WTC11 (cell line): ENCODE results near the gene PDZRN4. TPM values are rescaled to one million over a fixed set of nuclear protein-coding genes. Genes with fewer than 3 reads are reported as not detected.

ENCODE experiments used
- ATAC-seq: fragments of 200-7000 bp; cut with Tn5 transposase; 2 replicates; pipeline ENCODE4 v1.10.0; 2021; ENCODE audit warnings: mild to moderate bottlenecking, moderate library complexity
- CTCF ChIA-PET: fragments of 300-600 bp; sonication (Branson Sonifier 250); formaldehyde crosslinking; loops from one replicate; lab custom pipeline; 2021; ENCODE audit warnings: antibody characterized with exemption; lab: Charles Lee
- POLR2A ChIA-PET: fragments of 350-600 bp; sonication (Branson Sonifier 250); formaldehyde crosslinking; loops from one replicate; lab custom pipeline; 2021; ENCODE audit warnings: antibody characterized with exemption; lab: Charles Lee
- DNase-seq: peaks from one replicate; pipeline ENCODE4 v3.0.0; 2021; ENCODE audit warnings: low spot score
- H3K27ac Mint-ChIP-seq: 2 replicates; pipeline ENCODE4 v1.8.0; 2021; ENCODE audit warnings: mixed read lengths
- H3K27me3 Mint-ChIP-seq: 2 replicates; pipeline ENCODE4 v1.8.0; 2021; ENCODE audit warnings: low read depth, mild to moderate bottlenecking, moderate library complexity, mixed read lengths
- H3K36me3 Mint-ChIP-seq: 2 replicates; pipeline ENCODE4 v1.8.0; 2021; ENCODE audit warnings: mixed read lengths
- H3K4me1 Mint-ChIP-seq: 2 replicates; pipeline ENCODE4 v1.8.0; 2022; ENCODE audit warnings: mixed read lengths
- H3K4me3 Mint-ChIP-seq: 2 replicates; pipeline ENCODE4 v1.8.0; 2021; ENCODE audit warnings: mild to moderate bottlenecking, moderate library complexity, mixed read lengths
- H3K9me3 Mint-ChIP-seq: 2 replicates; pipeline ENCODE4 v1.8.0; 2021; ENCODE audit warnings: mixed read lengths
- AR ChIP-seq: fragments of 250-450 bp; sonication (Bioruptor Pico); IDR thresholded peaks from 2 replicates; pipeline ENCODE4 v1.9.0; 2021; ENCODE audit warnings: mild to moderate bottlenecking
- CDX4 ChIP-seq: fragments of 250-450 bp; sonication (Bioruptor Pico); IDR thresholded peaks from 2 replicates; pipeline ENCODE4 v1.9.0; 2021; ENCODE audit warnings: moderate library complexity, mild to moderate bottlenecking, inconsistent platforms, borderline replicate concordance
- E2F1 ChIP-seq: sonication (generic); formaldehyde crosslinking; IDR thresholded peaks from 2 replicates; pipeline ENCODE4 v1.8.0; 2022; ENCODE audit warnings: mild to moderate bottlenecking, missing genetic modification reagents
- E2F5 ChIP-seq: sonication (generic); formaldehyde crosslinking; IDR thresholded peaks from 2 replicates; pipeline ENCODE4 v1.8.1; 2022; ENCODE audit warnings: mild to moderate bottlenecking, moderate library complexity, missing genetic modification reagents
- ETV6 ChIP-seq: sonication (generic); formaldehyde crosslinking; IDR thresholded peaks from 2 replicates; pipeline ENCODE4 v1.8.1; 2022; ENCODE audit warnings: mild to moderate bottlenecking, missing genetic modification reagents
- JAZF1 ChIP-seq: fragments of 250-450 bp; sonication (Bioruptor Pico); IDR thresholded peaks from 2 replicates; pipeline ENCODE4 v1.9.0; 2021; ENCODE audit warnings: moderate library complexity, mild to moderate bottlenecking, inconsistent platforms
- NFE2L1 ChIP-seq: sonication (generic); formaldehyde crosslinking; IDR thresholded peaks from 2 replicates; pipeline ENCODE4 v1.8.1; 2023; ENCODE audit warnings: missing genetic modification reagents
- NR2C2 ChIP-seq: sonication (generic); formaldehyde crosslinking; IDR thresholded peaks from 2 replicates; pipeline ENCODE4 v1.8.0; 2022; ENCODE audit warnings: mild to moderate bottlenecking, missing genetic modification reagents
- TP53 ChIP-seq: sonication (generic); formaldehyde crosslinking; IDR thresholded peaks from 2 replicates; pipeline ENCODE4 v1.8.1; 2023; ENCODE audit warnings: mild to moderate bottlenecking, missing genetic modification reagents
- ZNF219 ChIP-seq: sonication (generic); formaldehyde crosslinking; IDR thresholded peaks from 2 replicates; pipeline ENCODE4 v1.8.0; 2023; ENCODE audit warnings: missing genetic modification reagents, mild to moderate bottlenecking, borderline replicate concordance
- ZNF423 ChIP-seq: fragments of 250-450 bp; sonication (Bioruptor Pico); IDR thresholded peaks from 2 replicates; pipeline ENCODE4 v2.1.2; 2022; ENCODE audit warnings: mild to moderate bottlenecking, moderate library complexity
- ZNF671 ChIP-seq: fragments of 250-450 bp; sonication (Bioruptor Pico); IDR thresholded peaks from 2 replicates; pipeline ENCODE4 v1.8.0; 2021; ENCODE audit warnings: mild to moderate bottlenecking
- total RNA-seq: library from RNA; stranded (reverse); gene quantifications from 3 replicates; pipeline ENCODE4 v1.2.3, GENCODE V29; 2021
- TF ChIP-seq, protein P1 (sequence below): sonication (generic); formaldehyde crosslinking; IDR thresholded peaks from 2 replicates; pipeline ENCODE4 v1.8.0; 2023; ENCODE audit warnings: missing genetic modification reagents, mild to moderate bottlenecking, borderline replicate concordance

The PDZRN4 gene
- total RNA-seq, 1 experiment from 2014 or later: 0.09 TPM

GRCh38 chr12:41334390-41334789 is 146.3 kb downstream of the PDZRN4 start (continued):
- TF ChIP-seq CDX4: no peak
- no peak for TF ChIP-seq JAZF1 (CRISPR knock-in tag)
- no peak for TF ChIP-seq E2F1 (CRISPR knock-in tag)
- TF ChIP-seq E2F5 (CRISPR knock-in tag): no peak
- no peak for TF ChIP-seq NFE2L1
- TF ChIP-seq ZNF219 (CRISPR knock-in tag): no peak
- TF ChIP-seq ZNF423 (CRISPR knock-in tag): no peak

DNA sequence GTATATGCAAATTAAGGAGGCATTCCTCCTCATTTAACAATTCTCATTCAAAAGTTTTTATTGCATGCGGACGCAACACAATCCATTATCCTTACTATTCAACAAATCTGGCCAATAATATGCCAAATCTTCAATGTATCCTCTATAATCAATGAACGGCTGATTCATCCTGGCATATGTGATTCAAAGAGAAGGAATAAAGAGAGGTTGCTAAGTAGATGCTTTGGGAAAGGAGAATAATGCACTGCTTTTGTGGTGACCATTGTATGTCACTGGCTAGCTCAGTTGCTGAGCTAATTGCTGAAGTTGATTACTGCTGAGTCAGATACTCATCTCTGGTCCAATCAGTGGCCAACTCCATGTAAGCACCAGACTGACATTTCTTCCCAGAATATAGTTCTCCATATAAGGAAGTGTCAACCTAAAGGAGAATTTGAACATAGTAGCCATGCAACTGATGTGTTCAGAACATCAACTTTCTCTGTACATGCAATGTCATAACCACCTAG is 148.0 kb downstream of the PDZRN4 start:
- H3K4me3 Mint-ChIP-seq: no peak overlapping the region
- TF ChIP-seq AR (CRISPR knock-in tag): no peak
- TF ChIP-seq, all 79 proteins: peak for 0
- peaks cover 40% of the 10 kb centered on the region for H3K9me3 Mint-ChIP-seq
- H3K4me1 Mint-ChIP-seq: peaks cover 45% of the 10 kb centered on the region
- peak; percentile 33 for ATAC-seq
- ChIA-PET POLR2A (no interaction called here), CTCF (no interaction called here)
- no peak overlapping the region for H3K27ac Mint-ChIP-seq
- peaks cover 6% of the 10 kb centered on the region for H3K36me3 Mint-ChIP-seq
- no peaks in the 10 kb centered on the region for H3K27me3 Mint-ChIP-seq
- no peak for DNase-seq

DNA sequence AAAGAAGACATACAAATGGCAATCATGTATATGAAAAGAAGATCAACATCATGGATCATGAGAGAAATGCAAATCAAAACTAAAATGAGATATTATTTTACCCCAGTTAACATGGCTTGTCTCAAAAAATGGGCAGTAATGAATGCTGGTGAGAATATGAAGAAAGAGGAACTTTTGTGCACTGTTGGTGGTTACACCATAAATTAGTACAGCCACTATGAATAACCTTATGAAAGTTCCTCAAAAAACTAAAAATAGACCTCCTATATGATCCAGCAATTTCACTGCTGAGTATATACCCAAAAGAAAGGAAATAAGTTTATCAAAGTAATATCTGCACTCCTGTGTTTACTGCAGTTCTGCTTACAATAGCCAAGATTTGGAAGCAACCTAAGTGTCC is 151.7 kb downstream of the PDZRN4 start:
- Mint-ChIP-seq H3K4me3 (no peak overlapping the region), H3K27ac (no peak overlapping the region), H3K36me3 (peaks cover 9% of the 10 kb centered on the region), H3K27me3 (no peaks in the 10 kb centered on the region), H3K4me1 (peaks cover 11% of the 10 kb centered on the region), H3K9me3 (peaks cover 47% of the 10 kb centered on the region)
- POLR2A ChIA-PET: no interaction called here
- ATAC-seq (no peak), DNase-seq (no peak)
- CTCF ChIA-PET: no interaction called here
- TF ChIP-seq, protein P1, sequence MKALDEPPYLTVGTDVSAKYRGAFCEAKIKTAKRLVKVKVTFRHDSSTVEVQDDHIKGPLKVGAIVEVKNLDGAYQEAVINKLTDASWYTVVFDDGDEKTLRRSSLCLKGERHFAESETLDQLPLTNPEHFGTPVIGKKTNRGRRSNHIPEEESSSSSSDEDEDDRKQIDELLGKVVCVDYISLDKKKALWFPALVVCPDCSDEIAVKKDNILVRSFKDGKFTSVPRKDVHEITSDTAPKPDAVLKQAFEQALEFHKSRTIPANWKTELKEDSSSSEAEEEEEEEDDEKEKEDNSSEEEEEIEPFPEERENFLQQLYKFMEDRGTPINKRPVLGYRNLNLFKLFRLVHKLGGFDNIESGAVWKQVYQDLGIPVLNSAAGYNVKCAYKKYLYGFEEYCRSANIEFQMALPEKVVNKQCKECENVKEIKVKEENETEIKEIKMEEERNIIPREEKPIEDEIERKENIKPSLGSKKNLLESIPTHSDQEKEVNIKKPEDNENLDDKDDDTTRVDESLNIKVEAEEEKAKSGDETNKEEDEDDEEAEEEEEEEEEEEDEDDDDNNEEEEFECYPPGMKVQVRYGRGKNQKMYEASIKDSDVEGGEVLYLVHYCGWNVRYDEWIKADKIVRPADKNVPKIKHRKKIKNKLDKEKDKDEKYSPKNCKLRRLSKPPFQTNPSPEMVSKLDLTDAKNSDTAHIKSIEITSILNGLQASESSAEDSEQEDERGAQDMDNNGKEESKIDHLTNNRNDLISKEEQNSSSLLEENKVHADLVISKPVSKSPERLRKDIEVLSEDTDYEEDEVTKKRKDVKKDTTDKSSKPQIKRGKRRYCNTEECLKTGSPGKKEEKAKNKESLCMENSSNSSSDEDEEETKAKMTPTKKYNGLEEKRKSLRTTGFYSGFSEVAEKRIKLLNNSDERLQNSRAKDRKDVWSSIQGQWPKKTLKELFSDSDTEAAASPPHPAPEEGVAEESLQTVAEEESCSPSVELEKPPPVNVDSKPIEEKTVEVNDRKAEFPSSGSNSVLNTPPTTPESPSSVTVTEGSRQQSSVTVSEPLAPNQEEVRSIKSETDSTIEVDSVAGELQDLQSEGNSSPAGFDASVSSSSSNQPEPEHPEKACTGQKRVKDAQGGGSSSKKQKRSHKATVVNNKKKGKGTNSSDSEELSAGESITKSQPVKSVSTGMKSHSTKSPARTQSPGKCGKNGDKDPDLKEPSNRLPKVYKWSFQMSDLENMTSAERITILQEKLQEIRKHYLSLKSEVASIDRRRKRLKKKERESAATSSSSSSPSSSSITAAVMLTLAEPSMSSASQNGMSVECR (CRISPR knock-in tag): no peak
- TF ChIP-seq ETV6: no peak
- TF ChIP-seq ZNF423 (CRISPR knock-in tag): no peak
- no peak for TF ChIP-seq ZNF671 (CRISPR knock-in tag)
- no peak for TF ChIP-seq TP53 (CRISPR knock-in tag)
- no peak for TF ChIP-seq NR2C2 (CRISPR knock-in tag)
